Measurements from ENCODE around the gene NR2C2.

DNA sequence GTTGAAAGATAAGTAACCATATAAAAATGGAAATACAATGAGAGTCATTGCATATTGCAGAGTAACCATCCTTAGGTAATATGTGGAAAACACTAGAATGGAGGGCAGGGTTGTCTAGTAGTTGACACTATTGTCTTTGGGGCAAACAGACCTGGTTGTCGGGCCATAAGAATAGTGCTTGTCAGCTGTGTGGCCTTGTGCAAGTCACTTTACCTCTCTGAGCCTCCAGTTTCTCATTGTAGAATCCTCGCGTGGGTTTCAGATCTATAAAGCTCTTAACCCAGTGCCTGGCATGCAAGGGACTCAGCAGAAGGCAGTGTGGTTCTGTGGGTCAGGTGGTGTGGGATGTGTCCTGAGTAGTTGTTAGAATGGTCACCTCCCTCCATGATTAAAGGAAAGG, 85.7 kb downstream of the NR2C2 start:
- TF ChIP-seq CTCF (IDR thresholded peaks at IDR 0.05; ENCODE audit: borderline replicate concordance, extremely low read depth, low read length, poor library complexity, severe bottlenecking) (no peak), EZH2 (IDR thresholded peaks at IDR 0.05; ENCODE audit: borderline replicate concordance, low read depth, low read length, severe bottlenecking) (no peak)
